Measurements from ENCODE around the gene SRPK3.
"Not testable (repeated sequence)": the region's sequence is repeated elsewhere in the genome, so short reads cannot be mapped to it uniquely, and the experiment has no call there.

SRPK3 gene

DNA sequence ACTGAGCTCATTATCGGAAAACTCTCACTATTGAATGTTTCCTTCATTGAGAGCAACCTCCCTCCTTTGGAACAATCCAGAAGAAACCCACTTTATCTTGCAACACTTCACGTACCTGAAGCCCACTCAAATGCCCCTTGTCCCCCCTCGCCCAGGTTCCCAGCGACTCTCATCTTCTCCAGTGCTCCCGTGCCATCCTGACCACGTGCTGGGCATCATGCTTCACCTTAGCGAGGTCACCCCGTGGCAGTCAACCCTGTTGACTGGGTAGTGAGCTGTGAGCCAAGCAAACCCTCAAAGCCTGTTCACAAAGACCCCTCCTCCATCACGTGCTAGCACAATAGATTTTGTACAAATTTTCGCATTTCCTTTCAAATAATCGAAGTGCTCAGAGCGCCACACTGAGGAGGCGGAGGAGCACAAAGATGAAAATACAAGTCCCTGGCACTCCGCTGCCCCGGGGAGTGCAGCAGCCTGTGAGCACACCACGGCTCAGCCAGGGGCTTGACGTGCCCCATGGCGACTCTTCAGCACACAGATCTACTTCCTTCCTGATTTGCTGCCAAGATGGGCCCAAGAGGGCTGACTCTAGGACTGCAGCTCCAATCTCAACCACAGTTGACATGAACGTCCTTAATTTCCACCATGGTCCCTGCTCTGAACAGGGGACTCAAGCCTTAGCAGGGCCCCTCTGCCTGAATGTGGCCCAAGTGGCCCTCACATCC lies 33.9 kb downstream of the SRPK3 start:
- DNase-seq: no peak

DNA sequence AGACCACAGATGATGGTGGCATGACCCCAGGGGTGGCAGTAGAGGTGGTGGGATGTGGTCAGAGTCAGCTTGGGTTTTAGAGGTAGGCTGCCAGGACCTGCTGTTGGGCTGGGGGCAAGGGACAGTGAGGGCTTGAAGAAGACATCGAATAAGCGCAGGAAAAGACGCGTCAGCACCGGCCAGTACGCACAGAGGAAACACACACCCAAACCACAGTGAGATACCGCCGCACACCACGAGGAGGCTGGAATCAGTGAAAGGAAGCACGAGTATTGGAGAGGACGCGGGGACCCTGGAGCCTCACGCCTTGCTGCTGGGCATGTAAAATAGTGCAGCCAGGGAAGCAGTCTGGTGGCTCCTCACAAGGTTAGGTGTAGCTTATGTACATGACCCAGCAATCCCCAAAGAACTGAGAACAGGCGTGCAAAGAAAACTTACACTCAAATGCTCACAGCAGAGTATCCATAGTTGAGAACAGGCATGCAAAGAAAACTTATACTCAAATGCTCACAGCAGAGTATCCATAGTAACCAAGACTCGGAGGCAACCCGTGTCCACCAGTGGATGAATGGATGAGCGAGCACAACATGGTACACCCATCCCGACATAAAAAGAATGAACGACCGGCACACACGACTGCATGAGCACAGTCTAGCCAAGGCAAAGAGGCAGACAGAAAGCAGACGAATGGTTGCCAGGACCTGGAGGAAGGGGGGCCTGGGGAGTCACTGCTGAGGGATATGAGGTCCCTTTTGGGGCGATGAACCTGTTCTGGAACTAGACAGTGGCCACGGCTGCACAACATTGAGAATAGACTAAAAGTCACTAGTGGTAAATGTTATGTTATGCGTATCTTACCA lies 36.2 kb downstream of the SRPK3 start:
- DNase-seq: no peak

DNA sequence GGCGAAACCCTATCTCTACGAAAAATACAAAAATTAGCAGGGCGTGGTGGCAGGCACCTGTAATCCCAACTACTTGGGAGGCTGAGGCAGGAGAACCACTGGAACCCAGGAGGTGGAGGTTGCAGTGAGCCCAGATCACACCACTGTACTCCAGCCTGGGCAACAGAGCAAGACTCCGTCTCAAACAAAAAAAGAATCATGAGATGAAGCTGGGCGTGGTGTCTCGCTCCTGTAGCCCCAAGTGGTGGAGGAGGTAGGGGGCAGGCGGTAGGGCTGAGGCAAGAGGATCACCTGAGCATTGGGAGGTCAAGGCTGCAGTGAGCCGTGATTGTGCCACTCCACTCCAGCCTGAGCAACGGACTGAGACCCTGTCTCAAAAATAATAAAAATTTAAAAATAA lies 37.2 kb downstream of the SRPK3 start:
- DNase-seq: not testable (repeated sequence)

DNA sequence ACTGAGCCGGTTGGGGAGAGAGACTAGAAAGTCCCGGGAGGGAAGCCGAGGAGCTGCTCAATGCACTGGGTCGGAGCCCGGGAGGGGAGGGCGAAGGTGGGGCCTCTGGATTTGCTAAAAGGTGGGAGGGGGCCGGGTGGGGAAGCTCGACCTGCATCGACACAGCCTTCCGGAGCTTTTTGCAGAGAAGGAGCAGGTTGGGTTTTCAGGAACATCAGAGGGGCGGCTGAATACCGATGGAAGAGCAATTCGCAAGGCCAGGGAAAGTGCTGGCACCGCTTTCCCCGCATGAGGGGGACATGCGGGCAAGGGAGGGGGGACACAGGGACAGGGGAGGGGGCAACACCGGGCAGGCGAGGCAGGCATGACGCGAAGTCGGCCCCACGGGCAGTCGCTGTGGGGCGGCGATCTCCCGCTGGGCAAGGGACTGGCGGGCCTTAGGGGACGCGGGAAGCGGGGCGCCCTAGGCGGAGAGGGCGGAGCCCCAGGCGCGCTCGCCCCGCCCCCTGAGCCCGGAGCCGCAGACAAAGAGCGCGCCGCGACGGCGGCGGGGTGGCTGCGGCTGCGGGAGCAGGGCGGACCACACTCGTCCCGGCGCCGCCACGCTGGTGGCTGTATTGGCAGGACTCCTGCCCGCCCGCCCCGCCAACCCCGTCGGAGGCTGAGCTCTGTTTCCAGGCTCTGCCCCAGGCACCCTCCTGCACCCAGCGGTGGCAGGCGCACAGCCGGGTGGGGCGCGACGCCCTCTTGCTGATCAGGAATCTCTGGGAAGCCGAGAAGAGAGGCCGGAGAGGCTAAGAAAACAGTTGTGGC lies 37.9 kb downstream of the SRPK3 start:
- no peak for DNase-seq

DNA sequence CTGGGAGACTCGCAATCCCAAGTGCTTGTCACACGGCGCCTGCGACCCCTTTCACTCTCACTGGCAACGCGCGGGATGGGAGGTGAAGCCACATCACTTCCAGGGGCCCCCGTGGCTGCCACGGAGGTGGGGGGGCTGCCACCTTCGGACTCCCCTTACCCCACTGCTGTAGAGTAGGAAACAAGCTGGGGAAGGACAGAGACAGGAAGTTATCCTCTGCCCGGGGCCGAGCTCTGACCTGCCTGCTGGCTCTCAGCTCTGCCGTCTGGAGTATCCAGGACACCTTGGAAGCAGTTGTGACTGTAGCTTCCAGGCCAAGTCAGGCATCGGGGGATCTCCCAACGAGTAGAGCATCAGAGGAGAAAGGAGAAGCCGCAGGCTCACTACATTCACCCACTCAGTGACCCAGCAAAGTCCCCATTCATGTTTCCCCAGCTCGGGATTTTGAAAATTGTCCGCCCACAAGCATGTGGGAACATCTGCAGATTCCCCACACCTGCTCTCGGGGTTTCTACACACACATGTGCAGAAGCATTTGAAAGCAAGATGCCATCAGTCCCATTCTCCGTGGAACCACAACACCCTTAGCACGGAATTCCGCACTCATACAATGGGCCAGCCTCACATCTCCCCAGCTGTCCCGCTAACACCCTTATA lies 38.7 kb downstream of the SRPK3 start:
- DNase-seq: no peak

DNA sequence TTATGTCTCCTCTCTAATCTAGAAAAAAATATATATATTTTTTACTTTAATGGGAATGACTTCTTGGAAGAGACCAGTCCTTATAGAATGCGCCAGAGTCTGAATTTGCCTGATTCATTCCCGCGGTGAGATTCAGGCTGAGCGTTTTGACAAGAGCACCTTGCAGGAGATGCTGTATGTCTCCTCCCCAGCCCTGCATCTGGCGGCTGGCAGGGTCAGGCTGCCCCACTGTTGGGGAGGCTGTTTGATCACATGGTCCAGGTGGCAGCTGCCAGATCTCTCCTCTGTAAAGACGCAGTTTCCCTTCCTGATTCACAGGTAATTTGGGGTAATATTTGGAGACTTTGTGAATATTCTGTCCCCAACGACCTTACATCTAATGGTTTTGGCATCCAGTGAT lies 39.8 kb downstream of the SRPK3 start:
- DNase-seq: no peak

DNA sequence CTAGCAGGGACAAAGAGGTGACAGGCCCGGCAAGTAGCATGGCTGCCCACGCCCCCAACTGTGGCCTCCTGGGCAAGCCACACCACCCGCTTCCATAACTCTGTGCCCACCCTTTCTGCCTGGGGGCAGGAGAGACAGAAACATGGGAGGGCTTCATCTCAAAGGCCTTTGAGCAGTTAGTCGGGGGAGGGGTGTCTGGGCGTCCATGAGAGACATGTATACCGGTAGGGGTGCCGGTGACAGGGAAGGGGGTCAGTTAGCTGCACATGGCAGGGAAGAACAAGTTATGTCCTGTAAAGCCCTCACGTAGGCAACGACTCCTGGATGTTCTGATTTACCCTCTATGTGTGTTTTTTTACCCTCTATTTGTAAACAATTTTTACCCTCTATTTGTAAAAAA lies 40.2 kb downstream of the SRPK3 start:
- no peak for DNase-seq

DNA sequence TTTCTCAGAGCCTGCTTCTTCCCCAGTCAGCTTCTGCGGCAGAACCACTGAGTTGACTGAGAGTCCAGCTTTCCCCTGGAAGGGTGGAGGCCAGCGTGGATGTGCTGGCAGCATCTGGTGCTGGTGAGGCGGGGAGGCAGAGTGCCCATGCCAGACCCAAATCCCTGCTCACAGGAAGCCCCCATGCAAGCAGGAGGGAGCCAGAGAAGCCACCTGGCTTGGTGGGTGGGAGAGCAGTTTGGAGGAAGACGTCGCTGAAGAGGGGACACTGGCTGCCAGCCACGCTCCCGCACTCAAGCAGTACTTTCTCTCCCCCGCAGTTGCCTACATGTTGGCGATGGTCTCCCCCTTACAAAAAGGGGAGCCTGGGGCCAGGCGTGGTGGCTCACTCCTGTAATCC lies 43.5 kb downstream of the SRPK3 start:
- no peak for DNase-seq

DNA sequence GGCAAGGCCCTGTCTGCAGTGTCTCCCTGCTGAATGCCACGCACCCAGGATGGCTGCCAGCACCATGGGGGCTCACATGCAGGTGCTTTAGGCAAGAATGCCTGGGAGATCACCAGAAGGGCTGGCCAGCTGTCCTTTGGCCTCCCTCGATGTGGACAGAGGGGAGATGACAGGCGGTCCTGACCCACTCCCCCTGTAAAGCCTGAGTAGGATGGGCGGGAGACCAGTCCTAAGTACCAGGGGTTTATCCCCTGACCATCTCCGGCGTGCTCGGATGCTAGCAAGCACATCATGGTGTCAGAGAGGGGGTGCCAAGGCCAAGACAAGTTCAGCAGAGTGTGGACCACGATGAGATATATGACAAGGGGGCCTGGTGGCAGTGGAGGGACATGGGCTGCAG lies 44.2 kb downstream of the SRPK3 start:
- no peak for DNase-seq

DNA sequence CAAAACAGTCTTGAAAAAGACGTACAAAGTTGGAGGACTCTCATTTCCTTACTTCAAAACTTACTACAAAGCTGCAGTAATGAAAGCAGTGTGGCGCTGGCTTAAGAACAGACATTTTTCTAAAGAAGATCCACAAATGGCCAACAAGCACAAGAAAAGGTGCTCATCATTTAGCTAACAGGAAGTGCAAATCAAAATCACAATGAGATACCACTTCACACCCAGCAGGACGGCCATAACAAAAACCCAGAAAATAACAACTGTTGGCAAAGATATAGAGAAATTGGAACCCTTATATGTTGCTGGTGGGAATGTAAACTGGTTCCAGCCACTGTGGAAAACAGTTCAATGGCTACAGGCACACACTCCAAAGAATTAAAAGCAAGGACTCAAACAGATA lies 46.2 kb downstream of the SRPK3 start:
- no peak for DNase-seq

DNA sequence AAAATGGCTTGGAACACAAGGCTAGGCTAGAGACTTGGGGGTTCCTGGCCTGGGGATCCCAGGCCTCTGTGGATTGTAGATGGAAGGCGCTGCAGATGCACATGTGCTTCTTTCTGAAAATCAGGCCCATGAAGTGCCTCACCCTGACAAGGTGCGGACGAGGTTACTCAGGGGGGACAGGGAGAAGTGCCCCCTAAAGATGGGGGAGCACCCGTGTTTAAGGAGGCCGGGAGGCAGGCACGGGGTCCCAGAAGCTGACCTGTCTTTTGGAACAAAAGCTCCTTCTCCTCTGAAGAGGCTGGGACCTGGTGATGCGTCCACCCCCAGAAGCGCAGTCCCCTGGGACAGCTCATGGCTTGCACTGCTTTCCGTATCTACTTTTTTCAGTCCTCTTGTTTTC lies 47.1 kb downstream of the SRPK3 start:
- no peak for DNase-seq

DNA sequence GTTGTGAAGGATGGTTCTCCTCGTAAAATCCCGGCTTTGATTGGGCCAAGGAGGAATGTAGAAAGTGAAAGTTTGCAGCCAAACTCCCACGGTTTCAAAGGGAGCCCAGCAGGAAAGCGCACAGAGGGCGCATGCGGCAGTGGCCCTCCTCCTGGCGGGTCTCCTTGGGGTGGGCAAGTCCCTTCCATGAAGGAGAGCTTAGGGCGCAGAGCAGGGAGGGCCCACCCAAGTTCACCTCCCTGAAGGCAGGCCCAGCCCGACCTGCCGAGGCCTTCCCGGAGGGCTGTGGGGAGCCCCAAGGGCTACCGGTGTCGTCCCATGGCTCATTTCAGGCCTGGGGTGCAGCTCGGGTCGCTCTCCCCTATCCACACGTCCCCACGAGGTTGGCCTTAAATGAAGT lies 47.5 kb downstream of the SRPK3 start:
- no peak for DNase-seq

DNA sequence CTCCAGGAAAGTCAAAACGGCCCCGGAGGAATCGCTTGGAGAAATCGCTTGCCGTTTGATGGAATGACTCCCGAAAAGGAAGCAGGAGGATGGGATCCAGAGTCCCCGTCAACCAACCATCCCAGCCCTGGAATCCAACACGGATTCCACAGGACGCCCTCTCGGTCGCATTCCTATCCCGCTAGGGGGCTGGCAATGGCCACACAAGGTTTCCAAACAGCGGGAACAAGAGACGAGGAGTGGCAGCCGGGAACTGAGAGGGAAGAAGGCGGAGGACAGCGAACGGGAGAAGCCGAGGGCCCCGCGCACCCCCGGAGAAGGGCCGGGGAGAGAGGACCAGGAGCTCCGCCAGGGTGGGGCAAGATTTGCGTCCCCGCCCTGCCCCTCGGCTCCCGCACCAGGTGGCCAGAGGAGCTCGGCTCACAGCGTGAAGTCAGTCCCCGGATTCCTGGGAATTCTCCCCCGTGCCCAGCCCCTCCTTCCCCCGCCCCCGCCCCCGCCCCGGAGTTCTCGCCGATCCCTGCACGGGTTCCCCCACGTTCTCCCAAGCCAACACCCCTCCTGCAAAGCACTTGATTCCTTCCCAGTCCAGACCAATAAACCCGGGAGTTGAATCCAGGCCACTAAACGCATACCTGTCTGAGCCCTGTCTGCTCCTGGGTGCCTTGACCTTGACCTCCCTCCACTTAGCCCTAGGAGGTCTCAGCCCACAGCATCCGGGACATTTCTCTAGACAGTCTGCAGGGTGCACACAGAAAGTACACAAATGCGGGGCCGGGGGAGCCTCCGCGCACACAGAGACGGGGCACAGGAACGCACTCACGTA lies 48.1 kb downstream of the SRPK3 start:
- no peak for DNase-seq

DNA sequence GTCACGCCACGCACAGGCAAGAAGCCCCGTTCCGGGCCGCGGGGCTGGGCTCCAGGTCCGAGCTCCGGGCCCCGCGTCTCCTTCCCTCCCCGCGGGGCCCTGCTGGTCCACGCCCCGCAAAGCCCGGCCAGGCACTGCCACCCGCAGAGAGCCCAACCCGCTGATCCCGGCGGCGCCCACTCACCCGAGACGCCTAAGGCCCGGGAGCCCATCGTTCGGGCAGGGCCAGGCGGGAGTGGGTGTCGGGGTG lies 48.6 kb downstream of the SRPK3 start:
- no peak for DNase-seq

DNA sequence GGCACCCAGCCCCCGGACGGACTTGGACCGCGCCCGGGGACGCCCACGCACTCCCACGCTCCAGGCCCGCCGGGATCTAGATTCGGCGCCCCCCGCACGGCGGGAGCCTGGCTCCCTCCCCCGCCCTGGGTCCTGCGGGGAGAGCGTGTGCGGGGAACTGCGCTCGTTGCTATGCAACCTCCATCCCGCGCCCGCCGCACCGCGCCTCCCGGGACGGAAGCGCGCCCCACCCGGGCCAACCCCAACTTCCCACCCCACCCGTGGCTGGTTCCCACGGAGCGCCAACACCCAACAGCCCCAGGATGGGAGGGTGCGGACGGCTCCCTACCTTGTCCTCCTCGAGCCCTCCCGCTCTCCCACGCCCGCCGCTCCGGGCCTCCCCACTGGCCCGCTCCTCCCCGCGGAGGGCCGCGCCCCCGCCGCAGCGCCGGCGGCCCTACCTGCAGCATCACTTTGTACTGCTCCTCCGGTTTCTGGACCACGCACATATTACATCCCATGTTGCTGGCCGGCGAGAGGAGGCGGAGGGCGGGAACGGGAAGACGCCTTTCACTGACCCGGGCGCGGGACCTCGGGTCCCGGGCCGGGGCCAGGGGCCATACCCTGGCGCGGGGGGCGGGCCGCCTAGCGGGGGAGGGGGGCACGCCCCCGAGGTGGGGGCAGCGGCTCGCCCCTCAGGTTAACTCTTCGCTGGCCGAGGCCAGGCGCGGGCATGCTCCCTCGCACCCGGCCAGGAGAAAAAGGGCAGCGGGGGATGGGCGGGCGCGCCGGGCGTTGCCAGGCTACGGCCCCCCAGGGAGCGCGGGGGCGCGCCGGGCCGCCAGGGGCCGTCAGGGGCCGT lies 49.2 kb downstream of the SRPK3 start, which contains the start of gene PDZD4:
TSS of gene PDZD4 (minus strand) at position 746 of the 841 bp plus-strand sequence. CDS start at position 500, 246 bp downstream.
- no peak for DNase-seq

DNA sequence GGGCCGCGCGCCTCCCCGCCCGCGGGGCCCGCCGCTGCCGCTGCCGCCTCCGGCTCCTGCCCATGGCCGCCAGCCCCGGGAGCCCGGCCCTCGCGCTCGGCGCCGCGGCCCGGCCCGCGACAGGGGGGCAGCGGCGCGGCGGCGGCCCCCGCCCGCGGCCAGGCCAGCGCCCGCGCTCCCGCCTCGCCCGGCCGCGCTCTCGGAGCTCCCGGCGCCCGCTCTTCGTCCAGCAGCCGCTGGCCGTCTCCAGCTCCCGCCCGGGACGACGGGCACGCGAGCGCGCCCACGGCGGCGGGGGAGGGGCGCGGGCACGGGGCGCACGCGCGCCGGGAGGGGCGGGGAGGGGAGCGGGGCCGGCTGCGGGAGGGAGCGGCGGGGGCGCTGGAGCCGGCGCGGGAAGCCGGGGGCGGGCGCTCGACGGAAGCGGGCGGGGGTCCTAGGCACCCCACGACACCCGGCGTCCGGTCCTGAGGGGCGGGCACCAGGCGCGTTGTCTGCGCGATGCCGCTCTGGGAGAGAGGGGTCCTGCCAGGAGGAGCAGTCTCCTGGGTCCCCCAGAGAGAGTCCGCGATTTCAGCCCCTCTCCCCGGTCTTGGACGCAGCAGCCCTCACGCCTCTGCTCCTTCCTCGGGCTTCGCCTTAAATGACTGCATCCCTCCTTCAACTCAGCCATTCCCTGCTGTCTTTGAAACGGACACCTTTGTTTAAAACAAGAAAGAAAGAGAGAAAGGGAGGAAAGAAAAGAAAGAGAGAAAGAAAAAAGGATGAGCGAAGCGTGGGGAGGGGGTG lies 50.0 kb downstream of the SRPK3 start:
- no peak for DNase-seq

DNA sequence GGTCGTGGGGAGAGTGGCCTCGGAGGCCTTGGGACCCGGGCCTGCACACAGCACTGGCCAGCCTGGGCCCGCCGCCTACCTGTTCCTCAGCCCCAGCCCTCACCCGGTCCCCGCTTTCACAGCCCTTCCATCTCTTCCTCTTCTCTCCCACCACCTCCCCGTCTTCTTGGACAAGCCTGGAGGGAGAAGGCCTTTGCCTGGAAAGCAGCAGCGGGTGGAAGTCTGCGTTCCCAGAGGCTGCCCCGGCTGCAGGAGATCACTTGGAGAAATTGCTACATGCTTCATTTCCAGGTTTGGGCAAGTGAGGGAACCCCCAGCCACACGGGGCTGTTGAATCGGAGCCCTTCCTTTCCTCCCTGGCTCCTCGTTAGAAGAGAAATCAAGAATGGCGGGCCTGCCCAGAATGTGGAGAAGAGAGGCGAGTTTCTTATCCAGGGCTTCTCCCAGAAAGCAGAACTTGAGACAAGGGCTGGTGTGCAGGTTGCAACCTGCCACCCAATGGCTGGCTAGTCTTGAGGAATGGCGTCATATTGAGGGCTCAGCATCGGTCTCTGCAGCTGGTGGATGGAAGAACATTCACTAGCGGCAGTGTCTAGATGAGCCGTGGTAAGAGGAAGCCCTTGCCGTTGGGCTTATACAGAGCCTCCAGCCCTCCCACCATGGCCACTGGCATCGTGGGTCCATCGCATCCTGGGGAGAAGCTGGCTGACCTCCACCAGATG lies 50.7 kb downstream of the SRPK3 start:
- DNase-seq: no peak

DNA sequence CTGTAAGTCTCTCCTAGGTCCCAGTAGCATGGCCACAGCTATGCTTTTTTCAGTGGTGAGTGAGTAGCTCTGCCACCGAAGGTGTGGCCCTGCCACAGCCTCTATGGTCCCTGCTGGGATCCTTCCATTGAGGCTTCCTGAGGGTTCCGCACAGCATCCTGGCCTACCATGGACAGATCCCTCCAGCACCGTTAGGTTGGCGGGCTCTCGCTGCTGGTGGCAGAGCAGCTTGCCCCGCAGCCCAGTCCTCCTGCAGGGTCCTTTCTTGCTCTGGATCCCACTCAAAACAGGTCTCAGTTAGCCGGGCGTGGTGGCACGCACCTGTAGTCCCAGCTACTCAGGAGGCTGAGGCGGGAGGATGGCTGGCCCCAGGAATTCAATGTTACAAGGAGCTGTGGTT lies 51.9 kb downstream of the SRPK3 start:
- no peak for DNase-seq
